T-helper 1 cell (primary cell): Measurements from ENCODE around the gene UBE2H.
A peak's percentile ranks its signal among the peaks of the same experiment; 100 is the strongest.
"Not testable (repeated sequence)": the region's sequence is repeated elsewhere in the genome, so short reads cannot be mapped to it uniquely, and the experiment has no call there.

ENCODE experiments used
- DNase-seq, 5 donors: peaks; one replicate each; pipeline ENCODE4 v3.0.0-alpha.2; 2012 to 2020

Gene UBE2H

DNA sequence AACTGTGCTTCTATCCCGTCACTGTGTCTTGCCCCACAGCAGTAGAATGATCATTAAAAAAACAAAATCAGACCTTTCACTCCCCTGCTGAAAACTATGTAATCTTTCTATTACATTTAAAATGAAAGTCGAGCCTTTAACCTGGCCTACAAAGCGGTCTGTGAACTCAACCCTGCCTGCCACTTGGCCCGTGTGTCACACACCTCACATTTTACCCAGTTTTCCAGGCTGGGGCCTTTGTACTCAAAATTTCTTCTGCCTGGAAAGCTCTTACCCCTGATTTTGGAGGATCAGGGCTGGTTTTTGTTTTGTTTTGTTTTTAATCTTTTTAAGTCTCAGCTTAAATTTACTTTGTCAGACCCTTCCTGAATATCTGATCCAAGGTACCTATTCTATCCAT lies 82.1 kb downstream of the UBE2H start:
- no peak for DNase-seq

DNA sequence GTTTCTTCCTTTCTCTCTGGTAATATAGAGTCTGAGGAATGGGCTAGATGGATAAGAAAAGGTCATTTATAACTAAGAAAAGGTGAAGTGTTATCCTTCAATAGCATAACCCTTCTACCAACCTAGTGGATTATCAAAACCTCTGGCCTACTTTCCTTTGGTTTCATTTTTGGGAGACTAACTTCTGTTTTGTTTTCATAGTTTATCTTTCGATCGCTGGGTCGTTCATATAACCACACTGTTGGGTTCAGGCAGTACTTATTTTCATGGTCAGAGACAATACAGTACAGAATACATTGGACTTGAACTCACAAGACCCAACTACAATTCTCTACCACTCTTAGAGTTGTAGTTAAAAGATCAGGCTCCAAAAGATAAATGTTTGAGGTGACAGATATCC lies 86.5 kb downstream of the UBE2H start:
- no peak for DNase-seq

DNA sequence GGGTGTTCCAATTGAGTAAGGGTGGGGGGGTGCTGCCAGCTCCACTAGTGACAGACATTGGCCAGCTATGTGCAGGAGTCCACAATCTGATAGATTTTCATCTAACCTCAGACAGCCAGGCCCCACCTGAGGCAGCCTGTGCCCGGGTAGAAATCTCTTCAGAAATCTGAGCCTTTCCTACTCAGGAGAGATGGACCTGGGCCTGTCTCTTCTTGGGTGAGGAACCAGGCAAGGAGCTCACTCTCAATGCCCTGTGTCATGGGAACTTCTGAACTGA lies 86.9 kb downstream of the UBE2H start:
- no peak for DNase-seq

DNA sequence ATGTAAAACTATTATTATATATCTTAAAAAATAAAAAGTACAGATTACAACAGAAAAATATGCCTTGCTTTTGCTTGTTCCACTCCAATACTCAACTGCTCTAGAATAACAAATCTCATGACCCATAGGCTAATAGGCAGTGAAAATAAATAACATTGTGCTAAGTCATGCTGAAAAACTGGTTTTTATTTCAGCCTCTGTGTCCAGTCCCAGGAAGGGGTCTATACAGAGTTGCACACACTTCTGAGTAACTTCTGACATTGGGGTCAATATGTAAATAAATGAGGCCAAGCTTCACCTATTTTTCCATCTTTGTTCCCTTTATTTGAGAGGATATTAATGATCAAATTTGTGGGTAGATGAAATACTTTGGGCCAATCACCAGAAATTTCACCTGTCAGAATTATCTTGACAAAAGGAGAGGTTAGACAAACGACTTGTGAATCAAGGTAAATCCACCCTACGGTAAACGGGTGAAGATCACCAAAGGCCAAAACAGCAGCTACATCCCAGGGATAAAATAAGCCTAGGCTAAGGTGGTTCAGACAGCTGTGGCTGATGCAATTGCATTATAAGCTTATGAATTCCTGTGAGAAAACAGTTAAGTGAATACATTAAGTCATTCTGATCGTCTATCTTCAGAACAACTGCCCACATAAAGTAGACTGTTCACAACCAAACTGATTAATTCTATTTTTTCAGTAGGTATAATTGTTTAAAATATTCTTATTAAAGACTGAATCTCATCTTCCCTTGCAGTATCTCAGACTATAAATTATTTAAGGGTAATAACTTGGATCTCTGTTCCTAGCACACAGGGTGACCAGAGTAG lies 87.5 kb downstream of the UBE2H start:
- no peak for DNase-seq

DNA sequence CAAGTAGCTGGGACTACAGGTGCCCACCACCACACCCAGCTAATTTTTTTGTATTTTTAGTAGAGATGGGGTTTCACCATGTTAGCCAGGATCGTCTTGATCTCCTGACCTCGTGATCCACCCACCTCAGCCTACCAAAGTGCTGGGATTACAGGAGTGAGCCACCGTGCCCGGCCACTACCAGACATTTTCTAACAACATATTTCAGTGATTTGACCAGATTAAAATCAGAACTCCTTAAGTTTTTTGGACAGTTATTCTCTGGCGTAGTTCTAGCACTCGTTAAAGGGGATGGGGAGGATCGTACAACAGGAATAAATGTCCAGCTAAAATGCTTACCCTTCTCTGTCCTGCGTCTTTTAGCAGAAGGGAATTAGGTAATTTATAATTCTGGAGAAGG lies 88.1 kb downstream of the UBE2H start:
- DNase-seq: not testable (repeated sequence)

DNA sequence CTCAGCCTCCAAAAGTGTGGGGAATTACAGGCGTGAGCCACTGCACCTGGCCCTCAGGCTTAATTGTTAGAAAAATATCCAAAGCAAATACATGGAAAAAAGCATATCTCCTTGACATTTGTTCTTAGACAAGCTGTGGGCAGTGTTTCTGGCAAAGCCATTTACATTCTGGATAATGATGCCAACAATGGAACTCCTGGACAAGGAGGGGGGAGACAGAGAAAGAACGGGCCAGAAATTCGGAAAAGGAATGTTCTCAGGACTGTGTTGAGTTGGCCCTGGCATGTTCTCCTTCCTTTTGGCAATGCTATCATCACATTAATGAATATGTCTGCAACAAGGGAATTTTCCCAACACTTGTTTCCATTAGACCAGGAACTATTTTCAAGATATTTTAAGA lies 88.7 kb downstream of the UBE2H start:
- no peak for DNase-seq

DNA sequence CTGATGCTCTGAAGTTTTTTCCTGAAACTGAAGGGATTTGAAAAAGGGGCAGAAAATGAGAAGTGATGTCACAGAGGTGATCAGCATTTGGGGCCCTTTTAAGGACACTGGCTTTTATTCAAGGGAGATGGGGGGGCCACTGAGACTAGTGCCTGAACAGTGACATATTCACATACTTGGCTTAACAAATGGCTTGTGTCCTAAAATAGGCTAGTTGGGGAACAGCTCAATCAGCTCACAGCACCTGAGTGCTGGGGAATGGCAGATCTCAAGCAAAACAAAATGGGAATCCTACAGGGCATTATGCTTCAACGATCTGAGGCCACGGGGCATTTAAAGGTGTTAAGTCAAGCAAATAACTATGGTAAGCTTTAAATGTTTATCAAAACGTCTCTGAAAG lies 90.1 kb downstream of the UBE2H start:
- no peak for DNase-seq

DNA sequence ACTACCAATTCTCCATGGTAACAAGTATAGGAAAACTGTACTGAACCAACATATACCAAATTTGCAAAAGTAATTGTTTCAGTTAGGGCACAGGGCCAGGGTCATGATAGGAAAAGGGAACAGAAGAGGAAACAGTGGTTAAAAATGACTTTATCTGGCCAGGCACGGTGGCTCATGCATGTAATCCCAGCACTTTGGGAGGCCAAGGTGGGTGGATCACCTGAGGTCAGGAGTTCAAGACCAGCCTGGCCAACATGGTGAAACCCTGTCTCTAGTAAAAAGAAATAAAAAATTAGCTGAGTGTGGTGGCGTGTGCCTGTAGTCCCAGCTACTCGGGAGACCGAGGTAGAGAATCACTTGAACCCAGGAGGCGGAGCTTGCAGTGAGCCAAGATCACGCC lies 92.0 kb downstream of the UBE2H start:
- not testable (repeated sequence) for DNase-seq

DNA sequence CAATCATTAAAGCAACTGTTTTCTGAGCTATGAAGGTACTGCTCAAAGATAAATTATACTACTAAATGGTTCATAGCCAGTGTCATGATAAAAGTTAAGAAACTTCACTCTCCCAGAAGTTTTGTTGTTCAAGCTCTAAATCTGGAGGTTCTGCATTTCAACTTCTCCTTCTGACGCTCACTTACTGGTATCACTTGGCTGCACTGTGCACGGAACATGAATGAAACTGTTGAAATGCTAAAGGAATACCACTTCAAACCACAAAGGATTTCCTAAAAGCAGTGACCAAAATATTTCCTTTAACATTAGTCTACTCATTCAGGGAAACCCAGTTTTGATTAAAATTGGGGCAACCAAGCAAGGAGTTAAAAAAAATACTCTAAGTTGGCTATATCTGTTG lies 93.6 kb downstream of the UBE2H start:
- DNase-seq: no peak

DNA sequence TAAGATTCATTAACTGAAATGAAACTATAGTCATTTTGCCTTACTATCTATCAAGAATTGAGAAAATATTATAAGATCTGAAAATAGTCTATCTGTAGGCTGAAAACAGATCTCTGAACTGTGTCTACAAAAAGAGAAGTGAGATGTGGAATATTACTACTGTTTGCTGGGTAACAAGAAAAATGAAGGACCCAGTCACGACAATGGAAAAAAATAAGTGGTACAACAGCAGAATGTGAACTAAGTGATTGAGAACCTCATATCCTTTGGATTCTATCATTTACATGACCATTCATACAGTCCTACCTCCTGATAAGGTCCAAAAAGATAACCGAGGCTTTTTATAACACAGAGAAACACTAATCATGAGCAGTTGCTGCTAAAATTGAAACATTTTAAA lies 94.3 kb downstream of the UBE2H start:
- DNase-seq: no peak

DNA sequence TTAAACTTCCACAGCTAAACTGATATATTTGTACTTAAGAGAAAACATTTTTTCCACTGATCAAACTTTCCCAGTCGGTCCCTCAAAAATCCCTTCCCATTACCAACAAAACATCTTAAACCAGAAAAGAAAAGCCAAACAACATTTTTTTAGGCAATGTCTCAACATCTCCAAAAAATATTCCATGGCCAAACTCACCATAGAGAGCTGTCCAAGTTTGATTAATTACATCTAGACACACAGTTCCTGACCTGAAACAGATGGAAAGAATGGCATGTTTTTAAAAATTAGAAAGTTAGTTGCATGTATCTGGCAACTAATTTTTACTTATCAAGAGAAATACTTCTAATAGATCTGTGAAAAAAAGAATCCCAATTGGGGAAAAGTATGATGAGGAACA lies 95.4 kb downstream of the UBE2H start:
- DNase-seq: no peak

DNA sequence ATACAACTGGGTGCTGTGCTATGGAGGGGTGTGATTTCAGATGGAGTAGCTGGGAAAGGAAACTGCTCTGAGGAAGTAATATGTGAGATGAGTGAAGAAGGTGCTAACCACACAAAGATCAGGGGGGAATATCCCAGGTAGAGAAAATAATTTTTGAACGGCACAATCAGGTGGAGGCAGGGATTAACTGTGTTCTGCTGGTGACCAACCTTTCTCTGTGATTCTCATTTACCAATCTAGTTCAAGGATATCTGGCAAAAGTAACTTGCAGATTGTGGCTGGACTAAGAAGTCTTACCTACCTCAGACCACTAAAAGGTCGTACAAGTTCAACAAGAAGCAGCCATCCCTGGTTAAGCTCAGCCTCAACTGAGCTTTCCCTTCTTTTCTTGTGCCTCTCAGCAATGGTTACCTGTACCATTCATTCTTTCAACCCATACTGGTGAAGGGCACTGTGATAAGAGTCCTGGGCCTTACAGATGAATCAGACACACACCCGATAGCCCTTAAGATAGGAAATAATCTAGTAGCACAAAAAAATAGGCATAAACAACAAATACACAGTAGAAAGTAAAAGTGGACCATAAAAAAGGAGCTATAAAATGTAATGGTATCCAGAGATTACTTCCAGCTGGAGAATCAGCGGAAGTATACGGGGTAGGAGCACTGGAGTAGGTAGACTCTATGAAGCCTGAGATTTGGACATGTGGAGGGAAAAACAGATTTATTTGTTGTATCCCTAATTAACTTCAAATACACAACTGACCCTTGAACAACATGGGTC lies 96.6 kb downstream of the UBE2H start:
- no peak for DNase-seq

DNA sequence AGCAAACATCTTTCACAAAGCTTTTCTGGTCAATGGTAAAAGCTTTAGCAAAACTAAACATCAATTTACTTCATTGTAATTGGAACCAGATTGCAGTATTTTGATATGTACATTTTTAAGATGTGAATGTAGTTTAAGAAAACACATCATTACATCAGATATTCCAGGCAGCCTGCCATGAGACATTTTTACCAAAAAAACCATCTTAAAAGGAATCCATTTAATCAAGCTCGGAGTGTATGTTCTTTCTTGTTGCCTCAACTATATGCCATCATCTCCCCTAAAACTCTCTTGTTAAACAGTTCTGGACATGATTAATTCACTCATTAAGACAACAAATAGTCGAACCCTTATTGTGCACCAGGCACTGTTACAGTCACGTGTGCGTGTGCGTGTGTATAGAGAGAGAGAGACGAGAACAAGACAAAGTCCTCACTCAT lies 97.5 kb downstream of the UBE2H start:
- no peak for DNase-seq

DNA sequence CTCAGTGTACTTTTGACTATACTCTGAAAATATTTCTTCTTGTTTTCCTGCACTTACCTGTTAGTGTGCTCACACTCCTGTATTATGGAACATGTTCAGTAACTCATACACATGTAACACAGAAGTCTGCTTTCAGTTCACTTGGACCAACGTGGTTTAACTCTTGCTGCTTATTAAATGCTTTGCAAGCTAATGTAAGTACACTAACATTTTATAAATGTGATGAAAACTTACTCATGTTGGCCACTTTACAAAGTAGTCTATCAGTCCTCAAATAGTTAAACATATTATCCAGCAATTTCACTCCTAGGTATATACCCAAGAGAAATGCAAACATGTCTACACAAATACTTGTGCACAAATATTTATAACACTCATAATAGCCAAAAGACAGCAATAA lies 98.4 kb downstream of the UBE2H start:
- DNase-seq: no peak

DNA sequence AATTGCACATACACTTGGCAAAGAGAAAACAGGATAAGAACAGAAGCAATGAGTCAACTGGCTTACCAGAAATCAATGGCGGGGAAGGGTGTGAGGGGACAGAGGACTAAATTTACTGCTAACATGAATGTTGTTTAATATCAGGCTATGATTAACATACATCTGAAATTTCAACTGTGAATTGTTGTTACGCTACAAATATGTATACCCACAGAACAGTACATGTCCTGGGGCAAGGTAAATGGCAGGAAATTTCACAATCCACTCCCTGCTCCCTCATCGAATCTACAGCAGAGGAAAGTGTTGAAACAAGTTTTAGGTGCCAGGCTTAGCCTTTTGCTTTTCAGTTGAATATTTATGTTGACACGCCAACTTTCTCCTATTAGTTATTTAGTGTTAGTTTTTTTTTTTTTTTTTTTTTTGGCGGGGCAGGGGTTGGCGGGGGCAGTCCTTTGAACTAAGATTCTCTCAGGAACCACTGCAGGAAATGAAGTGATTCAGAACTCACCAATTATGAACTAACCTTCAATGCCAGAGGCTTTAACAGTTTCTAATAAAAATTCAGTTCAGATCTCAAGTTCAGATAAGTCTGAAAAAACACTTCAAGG lies 99.0 kb downstream of the UBE2H start:
- DNase-seq: no peak

DNA sequence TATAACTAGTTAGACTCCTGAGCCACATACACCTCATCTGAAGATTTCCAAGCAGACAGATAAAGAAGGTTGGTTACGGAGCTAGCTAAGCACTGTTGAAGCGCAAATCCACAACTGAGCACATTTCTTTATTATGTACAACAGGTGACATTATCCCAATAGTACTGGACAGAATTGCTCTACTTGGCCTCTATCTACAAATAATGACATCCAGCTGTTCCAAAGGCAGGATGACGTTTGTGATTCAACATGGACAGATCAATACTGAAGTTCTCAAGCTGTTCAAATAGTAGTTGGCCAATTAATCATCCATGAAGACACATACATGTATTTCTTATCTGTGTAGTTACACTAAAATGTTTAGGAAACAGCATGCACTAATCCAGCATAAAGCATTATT lies 101.0 kb downstream of the UBE2H start:
- DNase-seq: no peak

DNA sequence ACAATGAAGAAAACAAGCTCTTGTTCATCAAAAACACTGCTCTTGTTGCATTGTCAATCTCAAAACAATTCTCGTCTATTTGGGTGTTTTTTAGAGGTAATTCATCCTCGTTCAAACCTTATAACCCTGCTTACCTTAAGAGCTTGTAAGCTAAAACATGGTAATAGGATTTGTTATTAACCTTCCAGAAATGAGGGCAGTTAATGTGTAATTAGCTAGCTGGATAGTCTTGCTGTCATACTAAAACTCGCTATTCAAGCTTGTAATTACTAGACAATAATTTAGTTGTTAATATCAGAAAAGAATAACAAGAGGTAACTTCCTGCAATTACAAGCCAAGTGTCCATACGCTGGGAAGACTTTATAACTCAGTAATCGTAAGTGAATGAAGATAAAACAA lies 101.6 kb downstream of the UBE2H start:
- no peak for DNase-seq

DNA sequence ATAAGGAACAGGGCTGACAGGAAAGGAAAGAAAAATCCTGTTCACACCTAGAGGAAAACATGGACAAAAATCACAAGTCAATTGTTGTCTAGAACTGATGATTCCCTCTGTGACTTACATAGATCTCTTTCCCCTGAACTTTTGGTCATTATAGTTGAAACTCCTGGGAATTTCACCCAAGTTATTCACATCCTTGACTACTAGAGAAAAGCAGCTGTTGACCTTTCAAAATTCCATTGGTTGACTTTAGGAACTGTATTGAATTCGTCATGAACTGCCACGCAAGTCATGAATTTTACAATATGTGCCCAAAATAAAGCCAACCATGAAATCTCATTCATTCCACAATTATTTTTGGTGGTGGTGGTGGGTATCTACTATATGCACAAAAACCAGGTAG lies 104.3 kb downstream of the UBE2H start:
- DNase-seq: no peak

DNA sequence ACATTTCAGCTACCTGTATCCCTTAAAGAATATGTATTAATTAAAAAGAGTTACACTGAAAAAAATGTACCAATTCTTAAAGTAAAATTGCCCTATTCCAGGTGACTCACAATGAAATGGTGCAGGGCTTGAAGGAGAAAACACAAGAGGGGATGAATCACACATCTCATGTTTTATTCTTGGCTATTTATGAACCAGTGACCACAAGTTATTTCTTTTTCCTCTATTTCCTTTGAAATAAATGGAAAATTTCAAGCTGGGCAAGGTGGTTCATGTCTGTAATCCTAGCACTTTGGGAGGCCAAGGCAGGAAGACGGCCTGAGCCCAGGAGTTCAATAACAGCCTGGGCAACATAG lies 106.8 kb downstream of the UBE2H start:
- no peak for DNase-seq

DNA sequence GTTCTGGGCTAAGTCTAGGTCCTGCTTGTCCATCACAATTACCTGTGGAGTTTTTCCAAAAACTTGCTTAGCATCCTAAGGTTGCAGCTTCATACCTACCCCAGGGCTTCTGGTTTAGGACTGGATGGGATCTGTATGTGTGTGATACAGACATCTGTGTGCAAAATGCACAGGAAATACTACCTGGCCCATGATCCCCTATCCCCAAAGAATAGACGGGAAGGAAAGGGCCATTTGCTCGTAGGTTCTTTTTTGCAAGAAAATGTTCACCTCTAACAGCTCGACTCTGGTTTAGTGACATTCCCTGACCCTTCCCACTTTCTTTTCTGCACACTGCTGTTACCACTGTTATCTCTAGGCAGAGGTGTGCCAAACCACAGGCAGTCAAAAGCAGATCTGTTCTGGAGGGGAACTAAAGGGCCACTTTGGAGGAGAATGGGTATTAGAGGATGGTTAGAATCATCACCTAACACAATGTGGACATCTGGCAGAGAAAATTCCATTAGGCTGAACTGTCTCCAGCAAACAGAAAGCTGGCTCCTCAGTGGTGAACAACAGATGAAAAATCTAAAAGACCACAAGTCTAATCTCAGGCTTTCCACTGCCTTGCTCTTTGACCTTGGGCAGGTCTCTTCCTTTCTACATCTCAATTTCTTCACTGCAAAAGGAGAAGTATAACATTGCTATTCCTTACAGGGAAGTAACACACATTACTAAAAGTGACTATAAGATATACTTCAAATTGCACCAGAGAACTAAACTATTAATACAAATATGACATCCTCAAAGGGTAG lies 107.4 kb downstream of the UBE2H start:
- DNase-seq: no peak

DNA sequence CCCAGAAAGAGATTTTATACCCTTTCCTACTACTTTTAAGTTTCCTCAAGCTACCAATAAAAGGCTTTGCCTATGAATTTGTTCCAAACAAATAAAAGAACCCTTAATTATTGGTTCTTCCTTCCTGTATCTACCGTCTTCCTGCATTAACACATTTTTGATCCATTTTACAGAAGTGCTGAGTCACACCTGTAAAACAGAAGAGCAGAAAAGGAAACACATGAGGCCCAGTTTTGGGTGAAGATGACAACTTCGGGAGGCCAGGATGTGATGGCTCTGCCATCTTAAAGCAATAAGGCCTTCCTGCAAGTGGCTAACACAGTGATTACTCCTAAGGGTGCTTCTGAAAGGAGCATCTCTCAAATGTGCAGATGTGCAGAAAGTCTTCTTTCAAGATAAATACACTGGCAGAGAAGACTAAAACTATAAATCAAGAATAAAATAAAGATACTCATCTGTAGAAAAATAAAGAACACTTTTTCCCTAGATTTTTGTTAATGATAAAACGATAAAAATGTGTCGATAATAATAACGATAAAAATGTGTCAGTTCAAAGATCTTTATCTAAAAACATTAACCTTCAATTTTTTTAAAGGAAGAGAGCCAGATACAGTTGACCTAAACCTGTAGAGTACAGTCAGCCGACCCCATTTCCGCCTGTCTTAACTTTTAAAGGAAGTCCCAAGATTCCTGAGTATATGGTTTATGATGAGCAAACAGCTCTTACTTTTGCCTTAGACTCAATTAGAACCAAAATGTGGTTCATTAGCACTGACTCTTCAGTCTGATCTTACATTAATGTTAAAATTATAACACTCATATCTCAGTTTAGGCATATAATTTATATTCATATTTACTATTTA lies 108.6 kb downstream of the UBE2H start:
- DNase-seq: peak in 1 of 5 donors; percentile 79

DNA sequence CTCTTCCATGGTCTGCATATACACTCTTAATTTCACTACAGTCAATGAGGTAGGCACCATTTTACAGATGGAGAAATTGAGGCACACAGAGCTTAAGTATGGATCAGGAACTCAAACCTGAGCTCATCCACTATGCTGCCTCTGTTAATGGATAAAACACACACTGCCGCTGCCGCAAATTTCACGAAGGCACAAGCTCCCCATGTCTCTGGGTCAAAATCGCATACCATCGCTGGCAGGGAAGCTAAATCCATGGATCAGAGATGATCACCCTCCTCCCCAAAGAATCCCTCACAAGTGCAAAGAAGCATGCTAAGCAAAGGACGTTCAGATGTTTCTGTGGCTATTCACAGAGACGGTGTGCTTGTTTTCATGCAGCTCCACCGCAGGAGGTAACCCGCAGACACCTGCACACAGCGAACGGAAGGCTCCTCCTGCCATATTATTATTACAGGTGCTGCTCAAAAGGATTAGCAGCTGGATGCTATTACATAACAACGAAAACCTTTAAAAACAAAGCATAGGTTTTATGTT lies 109.3 kb downstream of the UBE2H start:
- DNase-seq: no peak
